Psoas muscle (tissue), 8 donors: ENCODE results near the gene RAB11FIP4. TPM values are rescaled to one million over a fixed set of nuclear protein-coding genes. Genes with fewer than 3 reads are reported as not detected.

Experiments
- ATAC-seq, 4 donors: fragments of 200-7000 bp; cut with Tn5 transposase; one replicate each; pipeline ENCODE4 v1.9.1; 2020; ENCODE audit warnings: moderate library complexity in 3 of 4, mild to moderate bottlenecking in 2 of 4
- DNase-seq, 2 donors: peaks; one replicate each; pipeline ENCODE4 v3.0.0-alpha.2; 2020
- H3K27ac ChIP-seq: fragments of 200-600 bp; one replicate; pipeline ENCODE4 v1.8.0; 2022
- H3K27me3 ChIP-seq, 3 donors: fragments of 200-600 bp in 1 of 3; one replicate each; pipeline versions ENCODE4 v1.6.1 to v1.8.0; 2013 to 2022; ENCODE audit warnings: low read length in 2 of 3, mild to moderate bottlenecking in 2 of 3, moderate library complexity in 1 of 3; ENCODE audit not compliant: insufficient read depth in 3 of 3
- H3K36me3 ChIP-seq, 2 donors: fragments of 200-600 bp in 1 of 2; one replicate each; pipeline versions ENCODE4 v1.6.1 to v1.8.0; 2013 to 2022; ENCODE audit warnings: low read depth in 1 of 2, mild to moderate bottlenecking in 1 of 2, moderate library complexity in 1 of 2; ENCODE audit not compliant: insufficient read depth in 1 of 2
- H3K4me1 ChIP-seq: fragments of 200-600 bp; one replicate; pipeline ENCODE4 v1.8.0; 2022
- H3K4me3 ChIP-seq: fragments of 200-600 bp; one replicate; pipeline ENCODE4 v1.8.0; 2022; ENCODE audit warnings: mild to moderate bottlenecking
- H3K9me3 ChIP-seq: fragments of 200-600 bp; one replicate; pipeline ENCODE4 v1.8.0; 2022
- WGBS, 3 donors: extraction: QIAGEN DNeasy Blood & Tissue Kit; methylation state at CpG; one replicate each; pipeline versions ENCODE4 v1.1.6 to v1.1.7; 2013; 5-methylcytosine and 5-hydroxymethylcytosine counted together
- intact Hi-C, 2 donors: fragments of 100-400 bp; cut with DNase I; formaldehyde crosslinking; loops; one replicate each; pipeline versions ENCODE4 v1.11.0 to v1.14.2; 2022
- polyA plus RNA-seq, 3 donors: library from polyadenylated mRNA; stranded (reverse); fragments of 200-250 nt; gene quantifications; one replicate each; pipeline ENCODE4 v1.2.3, GENCODE V29; 2013
- total RNA-seq, 4 donors: library from RNA; stranded (reverse); fragmentation: NEBNext Ultra II Directional in 2 of 4; extraction: Animal tissue kit (Norgen Biotek cat#: 25700) in 2 of 4; gene quantifications; one replicate each; pipeline versions ENCODE4 v1.2.1 to v1.2.4, GENCODE V29; 2021 to 2023
- TF ChIP-seq, protein P1 (sequence below): fragments of 200-600 bp; IDR thresholded peaks from one replicate; pipeline ENCODE4 v1.8.0; 2022; ENCODE audit warnings: antibody characterized with exemption
- donor health status: healthy with polysubstance abuse.
- donor health status: DM: no; HTN: no; CAD: no; lungs with moderate emphysema.
- donor health status: Bipolar disorder and iron deficiency.
- donor health status: healthy.
- donor health status: DM: yes; HTN: yes; CAD: no.
- donor health status: DM: no; HTN: no; CAD: no.
- donor health status: DM: no; HTN: no; CAD: no.
- donor health status: DM: yes; HTN: yes; CAD: no.

Gene RAB11FIP4
- total and polyA plus RNA-seq, 7 donors = 0.04 to 1.8 (median 0.41) TPM

DNA sequence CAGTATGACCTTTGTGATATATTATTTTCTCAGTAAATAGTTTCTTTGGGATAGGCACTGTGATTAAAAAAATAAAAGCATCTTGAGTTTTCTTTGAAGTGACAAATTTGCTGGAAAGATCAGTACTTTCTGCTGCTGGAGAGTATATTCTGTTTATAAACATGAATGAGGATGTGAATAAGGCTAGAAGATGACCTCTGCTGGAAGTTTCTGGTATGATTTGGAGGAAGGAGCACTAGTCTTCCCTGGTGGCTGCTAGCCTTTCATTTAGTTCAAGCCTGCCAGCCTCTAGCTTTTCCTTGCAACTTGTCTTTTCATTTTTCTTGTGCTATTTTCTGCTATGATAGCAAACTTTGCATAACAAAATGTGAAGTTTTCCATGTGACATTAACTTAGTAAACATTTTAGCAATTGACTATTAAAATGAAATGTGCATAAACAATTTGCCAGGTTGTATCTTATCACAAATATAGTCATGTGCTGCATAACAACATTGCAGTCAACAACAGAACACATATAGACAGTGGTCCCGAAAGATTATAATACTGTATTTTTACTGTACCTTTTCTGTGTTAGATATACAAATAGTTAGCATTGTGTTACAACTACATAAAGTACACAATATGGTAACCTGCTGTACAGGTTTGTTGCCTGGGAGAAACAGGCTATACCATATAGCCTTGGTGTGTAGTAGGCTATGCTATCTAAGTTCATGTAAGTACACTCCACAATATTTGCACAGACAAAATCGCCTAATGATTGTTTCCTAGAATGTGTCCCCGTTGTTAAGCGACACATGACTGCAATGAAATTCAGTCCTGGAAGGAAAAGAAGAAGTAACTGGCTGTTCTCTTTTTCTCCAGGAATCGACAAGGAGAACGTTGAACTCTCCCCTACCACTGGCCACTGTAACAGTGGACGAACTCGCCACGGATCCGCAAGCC is 18.1 kb upstream of the RAB11FIP4 start:
- intact Hi-C loops = no loop called here
- Histone ChIP-seq H3K27me3 (no peaks in the 10 kb centered on the region), H3K27ac (no peak overlapping the region), H3K9me3 (no peaks in the 10 kb centered on the region), H3K4me1 (no peaks in the 10 kb centered on the region), H3K36me3 (peaks cover 0 to 23% of the 10 kb centered on the region in 2 donors), H3K4me3 (no peak overlapping the region)
- DNase-seq (no peak), ATAC-seq (no peak)
- WGBS, 3 donors = 91 to 94% (median 93%) methylated on average over 10 of the region's 10 CpGs
- TF ChIP-seq, protein P1, sequence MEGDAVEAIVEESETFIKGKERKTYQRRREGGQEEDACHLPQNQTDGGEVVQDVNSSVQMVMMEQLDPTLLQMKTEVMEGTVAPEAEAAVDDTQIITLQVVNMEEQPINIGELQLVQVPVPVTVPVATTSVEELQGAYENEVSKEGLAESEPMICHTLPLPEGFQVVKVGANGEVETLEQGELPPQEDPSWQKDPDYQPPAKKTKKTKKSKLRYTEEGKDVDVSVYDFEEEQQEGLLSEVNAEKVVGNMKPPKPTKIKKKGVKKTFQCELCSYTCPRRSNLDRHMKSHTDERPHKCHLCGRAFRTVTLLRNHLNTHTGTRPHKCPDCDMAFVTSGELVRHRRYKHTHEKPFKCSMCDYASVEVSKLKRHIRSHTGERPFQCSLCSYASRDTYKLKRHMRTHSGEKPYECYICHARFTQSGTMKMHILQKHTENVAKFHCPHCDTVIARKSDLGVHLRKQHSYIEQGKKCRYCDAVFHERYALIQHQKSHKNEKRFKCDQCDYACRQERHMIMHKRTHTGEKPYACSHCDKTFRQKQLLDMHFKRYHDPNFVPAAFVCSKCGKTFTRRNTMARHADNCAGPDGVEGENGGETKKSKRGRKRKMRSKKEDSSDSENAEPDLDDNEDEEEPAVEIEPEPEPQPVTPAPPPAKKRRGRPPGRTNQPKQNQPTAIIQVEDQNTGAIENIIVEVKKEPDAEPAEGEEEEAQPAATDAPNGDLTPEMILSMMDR = peak; percentile 42

DNA sequence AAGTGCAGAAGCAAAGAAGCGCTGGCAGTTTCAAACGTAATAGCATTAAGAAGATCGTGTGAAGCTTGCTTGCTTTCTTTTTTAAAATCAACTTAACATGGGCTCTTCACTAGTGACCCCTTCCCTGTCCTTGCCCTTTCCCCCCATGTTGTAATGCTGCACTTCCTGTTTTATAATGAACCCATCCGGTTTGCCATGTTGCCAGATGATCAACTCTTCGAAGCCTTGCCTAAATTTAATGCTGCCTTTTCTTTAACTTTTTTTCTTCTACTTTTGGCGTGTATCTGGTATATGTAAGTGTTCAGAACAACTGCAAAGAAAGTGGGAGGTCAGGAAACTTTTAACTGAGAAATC is 17.4 kb upstream of the RAB11FIP4 start:
- intact Hi-C loops = no loop called here
- H3K9me3 ChIP-seq = no peaks in the 10 kb centered on the region
- WGBS, 3 donors = 77 to 79% (median 79%) methylated on average over 6 of the region's 6 CpGs
- H3K4me3 ChIP-seq = no peak overlapping the region
- peaks cover 0 to 29% of the 10 kb centered on the region in 2 donors for H3K36me3 ChIP-seq
- H3K27me3 ChIP-seq = no peaks in the 10 kb centered on the region
- H3K27ac ChIP-seq = no peak overlapping the region
- TF ChIP-seq, protein P1 = no peak
- ATAC-seq = no peak
- DNase-seq = no peak
- H3K4me1 ChIP-seq = no peaks in the 10 kb centered on the region

DNA sequence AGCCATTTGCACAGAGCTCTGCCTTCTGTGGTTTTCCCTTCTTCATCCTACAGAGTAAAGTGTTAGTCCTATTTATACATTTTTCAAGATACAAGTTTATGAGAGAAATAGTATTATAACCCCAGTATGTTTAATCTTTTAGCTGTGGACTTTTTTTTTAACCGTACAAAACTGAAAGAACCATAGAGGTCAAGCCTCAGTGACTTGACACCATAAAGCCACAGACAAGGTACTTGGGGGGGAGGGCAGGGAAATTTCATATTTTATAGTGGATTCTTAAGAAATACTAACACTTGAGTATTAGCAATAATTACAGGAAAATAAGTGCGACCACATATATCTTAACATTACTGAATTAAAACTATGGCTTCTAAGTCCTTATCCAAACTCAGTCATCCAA is 17.0 kb upstream of the RAB11FIP4 start:
- H3K4me1 ChIP-seq = no peaks in the 10 kb centered on the region
- H3K9me3 ChIP-seq = no peaks in the 10 kb centered on the region
- H3K27me3 ChIP-seq = no peaks in the 10 kb centered on the region
- ATAC-seq (no peak), DNase-seq (no peak)
- intact Hi-C loops = no loop called here
- no peak overlapping the region for H3K4me3 ChIP-seq
- TF ChIP-seq, protein P1 = no peak
- H3K27ac ChIP-seq = no peak overlapping the region
- WGBS, 3 donors = 93 to 99% (median 96%) methylated on average over 2 of the region's 2 CpGs
- H3K36me3 ChIP-seq = peaks cover 0 to 30% of the 10 kb centered on the region in 2 donors

DNA sequence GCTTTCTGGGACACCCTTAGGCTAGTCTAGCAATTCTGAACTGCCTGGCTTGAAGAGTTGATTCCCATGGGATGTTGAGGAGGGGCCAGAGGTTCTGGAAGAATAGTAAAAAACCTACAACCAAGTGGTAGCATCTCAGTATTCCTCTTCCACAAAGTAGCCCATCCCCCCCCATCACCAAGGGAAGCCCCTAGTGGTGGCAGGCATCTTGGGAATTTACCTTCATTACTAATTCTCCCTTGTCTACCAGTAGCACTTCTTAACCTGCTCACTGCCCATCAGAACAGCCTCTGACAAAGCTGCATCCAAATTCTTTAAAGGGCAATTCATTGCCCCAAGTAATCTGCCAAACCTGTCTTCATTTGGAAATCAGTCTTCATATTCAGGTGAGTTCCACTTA is 12.8 kb upstream of the RAB11FIP4 start:
- intact Hi-C loops = no loop called here
- H3K4me3 ChIP-seq = no peak overlapping the region

More for the DNA sequence above, 12.8 kb upstream of the RAB11FIP4 start:
- TF ChIP-seq, protein P1 = no peak
- DNase-seq = no peak
- Histone ChIP-seq H3K27ac (no peak overlapping the region), H3K9me3 (no peaks in the 10 kb centered on the region), H3K36me3 (peaks cover 0 to 24% of the 10 kb centered on the region in 2 donors), H3K27me3 (no peaks in the 10 kb centered on the region), H3K4me1 (no peaks in the 10 kb centered on the region)
- ATAC-seq = no peak
